ENCODE measurements around the gene APBA3. TPM values are rescaled to one million over a fixed set of nuclear protein-coding genes. Genes with fewer than 3 reads are reported as not detected.

Gene APBA3
- total and polyA plus RNA-seq, 8 donors: 15.5 to 24.7 (median 19.8) TPM

GRCh38 chr19:3707868-3708206, 53.7 kb downstream of the APBA3 start:
- peak; percentile 4 for ATAC-seq
- TF ChIP-seq CTCF (IDR thresholded peaks at IDR 0.05): no peak

GRCh38 chr19:3701200-3701599, 60.3 kb downstream of the APBA3 start:
- H3K4me3 ChIP-seq: no peak overlapping the region
- TF ChIP-seq CTCF (IDR thresholded peaks at IDR 0.05): no peak
- no peak for DNase-seq
- no peak for ATAC-seq
- H3K27me3 ChIP-seq: peaks cover 0 to 6% of the 10 kb centered on the region in 2 donors
- no peak overlapping the region for H3K27ac ChIP-seq
- no peaks in the 10 kb centered on the region for H3K36me3 ChIP-seq
- H3K4me1 ChIP-seq: peaks cover 0 to 18% of the 10 kb centered on the region in 2 donors
- no peaks in the 10 kb centered on the region for H3K9me3 ChIP-seq
- intact Hi-C loops (cut with DNase I): loop anchor here (5.0 kb wide), 1 partner anchor 34 kb away; no protein-coding TSS in a partner anchor

More at GRCh38 chr19:3707868-3708206, 53.7 kb downstream of the APBA3 start:
- no peak for DNase-seq
- intact Hi-C loops (cut with DNase I): no loop called here
- H3K27me3 ChIP-seq: peaks cover 0 to 28% of the 10 kb centered on the region in 2 donors
- peak overlapping the region in 1 of 2 donors; percentile 45 for H3K4me3 ChIP-seq
- H3K36me3 ChIP-seq: no peaks in the 10 kb centered on the region
- H3K27ac ChIP-seq: peak overlapping the region; percentile 18 to 33
- H3K4me1 ChIP-seq: no peaks in the 10 kb centered on the region
- no peaks in the 10 kb centered on the region for H3K9me3 ChIP-seq

Other genes with a start within 250 kb of the APBA3 start
- gene TEKTIP1, start 222.5 kb downstream of the APBA3 start, total RNA-seq: 1 to 10 TPM; 2.8 to 3.2 TPM
- gene TEKTIP1, start 222.5 kb downstream of the APBA3 start, polyA plus RNA-seq (ENCODE audit: insufficient read length in 6 of 6): 1 to 10 TPM; 3.6 to 7.5 (median 6.0) TPM
- 10 to 100 TPM; 61.7 to 90.2 TPM for gene MFSD12, start 204.1 kb downstream of the APBA3 start, total RNA-seq
- 10 to 100 TPM; 32.2 to 56.4 (median 43.2) TPM for gene MFSD12, start 204.1 kb downstream of the APBA3 start, polyA plus RNA-seq (ENCODE audit: insufficient read length in 6 of 6)
- 10 to 100 TPM; 50.9 to 74.8 TPM for gene HMG20B, start 188.7 kb downstream of the APBA3 start, total RNA-seq
- gene HMG20B, start 188.7 kb downstream of the APBA3 start, polyA plus RNA-seq (ENCODE audit: insufficient read length in 6 of 6): 100 to 1,000 TPM in 1 of 6 donors, 10 to 100 TPM in 5; 75.3 to 104 (median 90.9) TPM
- 1 to 10 TPM; 3.1 TPM for gene GIPC3, start 176.2 kb downstream of the APBA3 start, total RNA-seq
- 1 to 10 TPM; 4.0 to 8.5 (median 5.1) TPM for gene GIPC3, start 176.2 kb downstream of the APBA3 start, polyA plus RNA-seq (ENCODE audit: insufficient read length in 6 of 6)
- 1 to 10 TPM; 5.3 to 7.9 TPM for gene TBXA2R, start 154.8 kb downstream of the APBA3 start, total RNA-seq
- 1 to 10 TPM; 1.8 to 3.9 (median 3.4) TPM for gene TBXA2R, start 154.8 kb downstream of the APBA3 start, polyA plus RNA-seq (ENCODE audit: insufficient read length in 6 of 6)
- gene CACTIN, start 134.9 kb downstream of the APBA3 start, total RNA-seq: 10 to 100 TPM; 19.8 to 21.6 TPM
- 10 to 100 TPM; 21.2 to 33.2 (median 27.8) TPM for gene CACTIN, start 134.9 kb downstream of the APBA3 start, polyA plus RNA-seq (ENCODE audit: insufficient read length in 6 of 6)
- gene PIP5K1C, start 61.2 kb downstream of the APBA3 start, total RNA-seq: 10 to 100 TPM; 38.7 to 42.2 TPM
- 10 to 100 TPM; 20.2 to 31.0 (median 25.5) TPM for gene PIP5K1C, start 61.2 kb downstream of the APBA3 start, polyA plus RNA-seq (ENCODE audit: insufficient read length in 6 of 6)
- 10 to 100 TPM; 33.8 to 36.2 TPM for gene TJP3, start 53.3 kb downstream of the APBA3 start, total RNA-seq
- 10 to 100 TPM; 11.2 to 17.9 (median 15.1) TPM for gene TJP3, start 53.3 kb downstream of the APBA3 start, polyA plus RNA-seq (ENCODE audit: insufficient read length in 6 of 6)
- 10 to 100 TPM; 52.4 to 59.1 TPM for gene MRPL54, start 990 bp upstream of the APBA3 start, total RNA-seq
- 10 to 100 TPM; 24.4 to 33.6 (median 29.7) TPM for gene MRPL54, start 990 bp upstream of the APBA3 start, polyA plus RNA-seq (ENCODE audit: insufficient read length in 6 of 6)
- not detected for gene RAX2, start 10.5 kb upstream of the APBA3 start, total RNA-seq
- under 1 TPM in 1 of 6 donors, not detected in 5; 0.08 TPM for gene RAX2, start 10.5 kb upstream of the APBA3 start, polyA plus RNA-seq (ENCODE audit: insufficient read length in 6 of 6)
- gene MATK, start 24.7 kb upstream of the APBA3 start, total RNA-seq: 1 to 10 TPM; 6.6 to 9.1 TPM
- gene MATK, start 24.7 kb upstream of the APBA3 start, polyA plus RNA-seq (ENCODE audit: insufficient read length in 6 of 6): 1 to 10 TPM; 1.1 to 2.9 (median 1.6) TPM
- under 1 TPM; 0.26 to 0.52 TPM for gene ZFR2, start 107.3 kb upstream of the APBA3 start, total RNA-seq
- gene ZFR2, start 107.3 kb upstream of the APBA3 start, polyA plus RNA-seq (ENCODE audit: insufficient read length in 6 of 6): under 1 TPM; 0.18 to 0.99 (median 0.54) TPM
- gene ATCAY, start 119.0 kb upstream of the APBA3 start, total RNA-seq: not detected
- gene ATCAY, start 119.0 kb upstream of the APBA3 start, polyA plus RNA-seq (ENCODE audit: insufficient read length in 6 of 6): under 1 TPM; 0.14 to 0.34 (median 0.16) TPM
- gene NMRK2, start 171.4 kb upstream of the APBA3 start, total RNA-seq: under 1 TPM; 0.32 to 0.50 TPM
- gene NMRK2, start 171.4 kb upstream of the APBA3 start, polyA plus RNA-seq (ENCODE audit: insufficient read length in 6 of 6): not detected
- 10 to 100 TPM; 62.1 to 70.7 TPM for gene DAPK3, start 209.4 kb upstream of the APBA3 start, total RNA-seq
- 10 to 100 TPM; 35.6 to 48.4 (median 42.2) TPM for gene DAPK3, start 209.4 kb upstream of the APBA3 start, polyA plus RNA-seq (ENCODE audit: insufficient read length in 6 of 6)
- 1,000 to 10,000 TPM; 1,865 to 2,064 TPM for gene EEF2, start 223.8 kb upstream of the APBA3 start, total RNA-seq
- gene EEF2, start 223.8 kb upstream of the APBA3 start, polyA plus RNA-seq (ENCODE audit: insufficient read length in 6 of 6): 1,000 to 10,000 TPM; 1,467 to 1,883 (median 1,686) TPM
- 10 to 100 TPM; 24.3 to 26.9 TPM for gene PIAS4, start 246.0 kb upstream of the APBA3 start, total RNA-seq
- 10 to 100 TPM; 20.9 to 29.9 (median 23.0) TPM for gene PIAS4, start 246.0 kb upstream of the APBA3 start, polyA plus RNA-seq (ENCODE audit: insufficient read length in 6 of 6)